Natural killer cell (primary cell): ENCODE results near the gene RAPGEF5. TPM values are rescaled to one million over a fixed set of nuclear protein-coding genes. Genes with fewer than 3 reads are reported as not detected.

Source experiments
- ATAC-seq, 3 donors: fragments of 150-1000 bp in 2 of 3; fragments of 200-7000 bp in 1 of 3; cut with Tn5 transposase; 1 replicate in 1 of 3; 2 replicates in 2 of 3; pipeline ENCODE4 v1.10.0; 2021; ENCODE audit warnings: mild to moderate bottlenecking in 2 of 3, moderate library complexity in 2 of 3
- DNase-seq, 2 donors: peaks; one replicate each; pipeline versions ENCODE4 v3.0.0 to v3.0.0-alpha.2; 2013 to 2021; ENCODE audit warnings: mixed read lengths in 1 of 2
- H3K27ac ChIP-seq: one replicate; pipeline ENCODE4 v1.5.1; 2013; ENCODE audit warnings: mild to moderate bottlenecking, low read length
- H3K27me3 ChIP-seq: one replicate; pipeline ENCODE4 v1.6.1; 2013; ENCODE audit warnings: low read length; ENCODE audit not compliant: control insufficient read depth, insufficient read depth
- H3K36me3 ChIP-seq: one replicate; pipeline ENCODE4 v1.6.1; 2013; ENCODE audit warnings: low read length; ENCODE audit not compliant: control insufficient read depth, insufficient read depth
- H3K4me1 ChIP-seq: one replicate; pipeline ENCODE4 v1.6.1; 2013; ENCODE audit warnings: low read length; ENCODE audit not compliant: control insufficient read depth, insufficient read depth
- H3K4me3 ChIP-seq: one replicate; pipeline ENCODE4 v1.5.1; 2013; ENCODE audit warnings: low read length
- H3K9me3 ChIP-seq: one replicate; pipeline ENCODE4 v1.6.1; 2013; ENCODE audit warnings: low read length; ENCODE audit not compliant: control insufficient read depth, insufficient read depth
- H3K27ac Mint-ChIP-seq, 2 donors: one replicate each; pipeline ENCODE4 v1.8.0; 2022; ENCODE audit warnings: mild to moderate bottlenecking in 2 of 2, mixed read lengths in 2 of 2, moderate library complexity in 1 of 2
- H3K27me3 Mint-ChIP-seq, 2 donors: one replicate each; pipeline ENCODE4 v1.8.0; 2022; ENCODE audit warnings: low read depth in 2 of 2, mixed read lengths in 2 of 2
- H3K36me3 Mint-ChIP-seq: one replicate; pipeline ENCODE4 v1.8.0; 2022; ENCODE audit warnings: mixed read lengths
- H3K4me1 Mint-ChIP-seq, 2 donors: one replicate each; pipeline ENCODE4 v1.8.0; 2022; ENCODE audit warnings: mixed read lengths in 2 of 2
- H3K4me3 Mint-ChIP-seq: one replicate; pipeline ENCODE4 v1.8.0; 2022; ENCODE audit warnings: mild to moderate bottlenecking, moderate library complexity, mixed read lengths
- H3K9me3 Mint-ChIP-seq, 2 donors: one replicate each; pipeline ENCODE4 v1.8.0; 2022; ENCODE audit warnings: mixed read lengths in 2 of 2
- CTCF ChIP-seq: fragments of 200-600 bp; IDR thresholded peaks from one replicate; pipeline ENCODE4 v1.8.0; 2022; ENCODE audit warnings: antibody characterized with exemption
- WGBS: methylation state at CpG from one replicate; pipeline ENCODE4 v1.1.7; 2013; ENCODE audit warnings: missing lambda C conversion rate; ENCODE audit not compliant: insufficient coverage; 5-methylcytosine and 5-hydroxymethylcytosine counted together
- intact Hi-C: fragments of 100-400 bp; cut with micrococcal nuclease; formaldehyde crosslinking; loops from one replicate; pipeline ENCODE4 v1.14.2; 2022
- total RNA-seq, 4 donors: library from RNA; stranded (reverse); fragments of 120-200 nt in 1 of 4; gene quantifications; one replicate each; pipeline versions ENCODE4 v1.2.3 to v1.2.4, GENCODE V29; 2013 to 2022

The RAPGEF5 gene
- total RNA-seq, 3 donors from 2014 or later (not counting 1 experiment from before 2014, with no cell fraction given): 0.26 to 0.33 TPM; not detected in 1

- Mint-ChIP-seq H3K4me3 (no peak overlapping the region), H3K27me3 (peaks cover 0 to 10% of the 10 kb centered on the region in 2 donors), H3K9me3 (peaks cover 2 to 5% of the 10 kb centered on the region in 2 donors), H3K27ac (no peak overlapping the region), H3K4me1 (no peaks in the 10 kb centered on the region), H3K36me3 (no peaks in the 10 kb centered on the region)
- H3K9me3 ChIP-seq: no peaks in the 10 kb centered on the region
- intact Hi-C loops: no loop called here
- no peak for TF ChIP-seq CTCF
- 100% methylated on average over 6 of the region's 7 CpGs for WGBS
- DNase-seq (no peak), ATAC-seq (no peak)
- H3K36me3 ChIP-seq: no peaks in the 10 kb centered on the region
- no peaks in the 10 kb centered on the region for H3K27me3 ChIP-seq
- H3K27ac ChIP-seq: no peak overlapping the region
- no peak overlapping the region for H3K4me3 ChIP-seq
- no peaks in the 10 kb centered on the region for H3K4me1 ChIP-seq
These were observed 108.7 kb downstream of the RAPGEF5 start for GRCh38 chr7:22248111-22248809.

GRCh38 chr7:22241805-22242390 is 115.1 kb downstream of the RAPGEF5 start:
- Mint-ChIP-seq H3K9me3 (peaks cover 2 to 5% of the 10 kb centered on the region in 2 donors), H3K27ac (no peak overlapping the region), H3K4me1 (no peaks in the 10 kb centered on the region), H3K4me3 (no peak overlapping the region), H3K27me3 (peaks cover 0 to 5% of the 10 kb centered on the region in 2 donors), H3K36me3 (no peaks in the 10 kb centered on the region)
- 78% methylated on average over 2 of the region's 2 CpGs for WGBS
- Histone ChIP-seq H3K4me3 (no peak overlapping the region), H3K27me3 (no peaks in the 10 kb centered on the region), H3K27ac (no peak overlapping the region), H3K36me3 (no peaks in the 10 kb centered on the region), H3K4me1 (no peaks in the 10 kb centered on the region), H3K9me3 (no peaks in the 10 kb centered on the region)
- intact Hi-C loops: no loop called here
- DNase-seq: no peak
- no peak for TF ChIP-seq CTCF
- no peak for ATAC-seq

- H3K9me3 Mint-ChIP-seq: peaks cover 2 to 5% of the 10 kb centered on the region in 2 donors
- no peak for ATAC-seq
- H3K9me3 ChIP-seq: no peaks in the 10 kb centered on the region
- no peaks in the 10 kb centered on the region for H3K36me3 ChIP-seq
- no peak overlapping the region for H3K4me3 Mint-ChIP-seq
- no peak overlapping the region for H3K27ac ChIP-seq
- H3K4me3 ChIP-seq: no peak overlapping the region
- H3K36me3 Mint-ChIP-seq: no peaks in the 10 kb centered on the region
- no peak for DNase-seq
- H3K27ac Mint-ChIP-seq: no peak overlapping the region
- intact Hi-C loops: no loop called here
- no peak for TF ChIP-seq CTCF
- no peaks in the 10 kb centered on the region for H3K4me1 Mint-ChIP-seq
- H3K27me3 ChIP-seq: no peaks in the 10 kb centered on the region
- peaks cover 0 to 7% of the 10 kb centered on the region in 2 donors for H3K27me3 Mint-ChIP-seq
- no peaks in the 10 kb centered on the region for H3K4me1 ChIP-seq
These were observed 115.9 kb downstream of the RAPGEF5 start for GRCh38 chr7:22240904-22241571.
